GM12878 (cell line): ENCODE results near the gene ZNF771. TPM values are rescaled to one million over a fixed set of nuclear protein-coding genes. Genes with fewer than 3 reads are reported as not detected.

Experiments used
- ATAC-seq: fragments of 200-7000 bp; cut with Tn5 transposase; 3 replicates; pipeline ENCODE4 v1.9.1; 2020; ENCODE audit warnings: mild to moderate bottlenecking, moderate library complexity
- BruUV-seq: library from RNA; stranded (reverse); fragments of 400-500 nt; replicated peaks from 2 replicates; lab custom pipeline; 2021; lab: Mats Ljungman, UMichigan
- CTCF ChIA-PET: fragments of 300-600 bp; sonication (Branson Sonifier 250); formaldehyde crosslinking; extraction: SDS; loops from one replicate; lab custom pipeline; 2021; ENCODE audit warnings: inconsistent platforms; lab: Yijun Ruan, JAX
- POLR2A ChIA-PET: fragments of 350-600 bp; formaldehyde crosslinking; extraction: SDS; loops from one replicate; lab custom pipeline; 2021; ENCODE audit warnings: inconsistent platforms; lab: Charles Lee
- RAD21 ChIA-PET: fragments of 300-600 bp; sonication (Branson Sonifier 250); formaldehyde crosslinking; loops from one replicate; lab custom pipeline; 2023; ENCODE audit warnings: antibody characterized with exemption; ENCODE audit not compliant: unreplicated experiment; lab: Charles Lee
- SMC1A ChIA-PET: fragments of 300-600 bp; sonication (Branson Sonifier 250); formaldehyde crosslinking; loops from one replicate; lab custom pipeline; 2023; ENCODE audit not compliant: unreplicated experiment, uncharacterized antibody; lab: Charles Lee
- DNase-seq: peaks from one replicate; pipeline ENCODE4 v3.0.0-alpha.2; 2011; ENCODE audit warnings: low read depth, low spot score
- FAIRE-seq: peaks from 3 replicates; lab custom pipeline; 2011; peaks lifted over from hg19 to GRCh38; lab: Jason Lieb, UNC
- H2AFZ ChIP-seq: 2 replicates; pipeline ENCODE4 v1.6.0; 2011; ENCODE audit warnings: low read depth, low read length, control low read depth; ENCODE audit not compliant: control insufficient read depth
- H3K27ac ChIP-seq: 2 replicates; pipeline ENCODE4 v1.5.1; 2011; ENCODE audit warnings: control low read depth; ENCODE audit not compliant: control insufficient read depth, insufficient read depth
- H3K27me3 ChIP-seq, 2 experiments: replicated peaks in 1 of 2; 2 replicates each; pipeline versions ENCODE4 v1.6.0 to v1.6.1; 2011; ENCODE audit warnings: low read length in 1 of 2; ENCODE audit not compliant: control insufficient read depth in 2 of 2, insufficient read depth in 2 of 2
- H3K36me3 ChIP-seq, 2 experiments: 2 replicates each; pipeline ENCODE4 v1.5.1; 2011; ENCODE audit warnings: low read length in 1 of 2; ENCODE audit not compliant: control insufficient read depth in 2 of 2, insufficient read depth in 2 of 2
- H3K4me1 ChIP-seq: 2 replicates; pipeline ENCODE4 v1.6.1; 2011; ENCODE audit warnings: mild to moderate bottlenecking, low read length, moderate library complexity, mixed read lengths; ENCODE audit not compliant: control insufficient read depth, insufficient read depth
- H3K4me2 ChIP-seq: 2 replicates; pipeline ENCODE4 v1.6.0; 2011; ENCODE audit warnings: control low read depth; ENCODE audit not compliant: control insufficient read depth, insufficient read depth
- H3K4me3 ChIP-seq: fragments of 200-600 bp; sonication (generic); 2 replicates; pipeline ENCODE4 v1.5.1; 2016
- H3K79me2 ChIP-seq: 2 replicates; pipeline ENCODE4 v1.6.0; 2011; ENCODE audit warnings: low read length; ENCODE audit not compliant: control insufficient read depth, insufficient read depth
- H3K9ac ChIP-seq: 2 replicates; pipeline ENCODE4 v1.8.0; 2011; ENCODE audit warnings: low read length, control low read depth, mixed read lengths; ENCODE audit not compliant: control insufficient read depth, insufficient read depth
- H3K9me3 ChIP-seq: replicated peaks from 3 replicates; pipeline ENCODE4 v1.5.1; 2011; ENCODE audit warnings: mild to moderate bottlenecking, low read length; ENCODE audit not compliant: control insufficient read depth, insufficient read depth
- H4K20me1 ChIP-seq: 2 replicates; pipeline ENCODE4 v1.6.0; 2011; ENCODE audit not compliant: control insufficient read depth, insufficient read depth
- CBX5 ChIP-seq: sonication (generic); IDR thresholded peaks from 2 replicates; pipeline ENCODE4 v1.6.1; 2016; ENCODE audit warnings: low read depth, moderate library complexity, mild to moderate bottlenecking, inconsistent platforms
- FOXM1 ChIP-seq: IDR thresholded peaks from 2 replicates; pipeline ENCODE4 v1.6.1; 2012; ENCODE audit warnings: low read depth, mild to moderate bottlenecking, inconsistent platforms, low read length, moderate library complexity
- HDGF ChIP-seq: fragments of 450-650 bp; IDR thresholded peaks from 2 replicates; pipeline ENCODE4 v1.6.1; 2016; ENCODE audit warnings: antibody characterized with exemption
- NR2C1 ChIP-seq: fragments of 450-650 bp; IDR thresholded peaks from 2 replicates; pipeline ENCODE4 v1.6.1; 2017; ENCODE audit warnings: antibody characterized with exemption, mild to moderate bottlenecking, moderate library complexity
- ZNF24 ChIP-seq: fragments of 450-650 bp; IDR thresholded peaks from 2 replicates; pipeline ENCODE4 v1.6.1; 2017; ENCODE audit warnings: antibody characterized with exemption, mild to moderate bottlenecking
- ZNF384 ChIP-seq: IDR thresholded peaks from 2 replicates; pipeline ENCODE4 v1.6.1; 2012; ENCODE audit warnings: low read depth, mild to moderate bottlenecking, low read length, improper control_type of control experiment, borderline replicate concordance
- ZZZ3 ChIP-seq: IDR thresholded peaks from 2 replicates; pipeline ENCODE4 v1.6.1; 2011; ENCODE audit warnings: low read depth; ENCODE audit not compliant: control insufficient read depth, insufficient read length
- WGBS: methylation state at CpG from one replicate; pipeline ENCODE4 v1.1.6; 2016; ENCODE audit warnings: low lambda C conversion rate; ENCODE audit not compliant: insufficient replicate concordance, insufficient coverage; ENCODE audit errors: missing lambda C conversion rate; 5-methylcytosine and 5-hydroxymethylcytosine counted together
- in situ Hi-C: fragments of 300-500 bp; cut with MboI; formaldehyde crosslinking; loops from 9 replicates; pipeline ENCODE4 v1.14.3; 2018; ENCODE audit warnings: mixed read lengths
- intact Hi-C: fragments of 100-400 bp; cut with micrococcal nuclease; formaldehyde crosslinking; loops from one replicate; pipeline ENCODE4 v1.14.2; 2022; ENCODE audit not compliant: unreplicated experiment
- polyA plus RNA-seq, 11 experiments: library from polyadenylated mRNA; depleted of rRNA in 4 of 11; unstranded in 6 of 11; stranded (reverse) in 5 of 11; fragments of >200 nt; fragmentation: Nextera tagmentation in 4 of 11; fragmentation: Illumina TruSeq in 1 of 11; extraction: Ambion mirVana in 4 of 11; extraction: Trizol in 1 of 11; gene quantifications; 1 replicate in 1 of 11; 2 replicates in 10 of 11; pipeline versions ENCODE4 v1.2.1 to v1.2.3, GENCODE V29; 2011 to 2016; ENCODE audit warnings: inconsistent platforms in 2 of 11, missing spikeins in 2 of 11, low read depth in 1 of 11
- total RNA-seq, 4 experiments: library from RNA; depleted of rRNA in 3 of 4; stranded (reverse); fragments of >200 nt in 3 of 4; fragmentation: Illumina TruSeq in 1 of 4; extraction: Trizol in 1 of 4; gene quantifications; 2 replicates each; pipeline versions ENCODE4 v1.2.1 to v1.2.3, GENCODE V29; 2013 to 2021
- TF ChIP-seq, protein P1 (sequence below): IDR thresholded peaks from 2 replicates; pipeline ENCODE4 v1.6.1; 2011; ENCODE audit warnings: low read depth, mild to moderate bottlenecking, low read length, moderate library complexity, borderline replicate concordance; ENCODE audit errors: extremely low read depth
- TF ChIP-seq, protein P2 (sequence below): fragments of 450-650 bp; IDR thresholded peaks from 2 replicates; pipeline ENCODE4 v1.6.1; 2016; ENCODE audit warnings: mild to moderate bottlenecking
- TF ChIP-seq, protein P3 (sequence below): fragments of 450-650 bp; IDR thresholded peaks from 2 replicates; pipeline ENCODE4 v1.6.1; 2017; ENCODE audit warnings: antibody characterized with exemption, mild to moderate bottlenecking, moderate library complexity

The ZNF771 gene
- total and polyA plus RNA-seq, 10 of the 15 experiments (the other 5 are each of a cell fraction or from before 2014, with no cell fraction given): 0.98 to 7.6 (median 3.7) TPM

DNA sequence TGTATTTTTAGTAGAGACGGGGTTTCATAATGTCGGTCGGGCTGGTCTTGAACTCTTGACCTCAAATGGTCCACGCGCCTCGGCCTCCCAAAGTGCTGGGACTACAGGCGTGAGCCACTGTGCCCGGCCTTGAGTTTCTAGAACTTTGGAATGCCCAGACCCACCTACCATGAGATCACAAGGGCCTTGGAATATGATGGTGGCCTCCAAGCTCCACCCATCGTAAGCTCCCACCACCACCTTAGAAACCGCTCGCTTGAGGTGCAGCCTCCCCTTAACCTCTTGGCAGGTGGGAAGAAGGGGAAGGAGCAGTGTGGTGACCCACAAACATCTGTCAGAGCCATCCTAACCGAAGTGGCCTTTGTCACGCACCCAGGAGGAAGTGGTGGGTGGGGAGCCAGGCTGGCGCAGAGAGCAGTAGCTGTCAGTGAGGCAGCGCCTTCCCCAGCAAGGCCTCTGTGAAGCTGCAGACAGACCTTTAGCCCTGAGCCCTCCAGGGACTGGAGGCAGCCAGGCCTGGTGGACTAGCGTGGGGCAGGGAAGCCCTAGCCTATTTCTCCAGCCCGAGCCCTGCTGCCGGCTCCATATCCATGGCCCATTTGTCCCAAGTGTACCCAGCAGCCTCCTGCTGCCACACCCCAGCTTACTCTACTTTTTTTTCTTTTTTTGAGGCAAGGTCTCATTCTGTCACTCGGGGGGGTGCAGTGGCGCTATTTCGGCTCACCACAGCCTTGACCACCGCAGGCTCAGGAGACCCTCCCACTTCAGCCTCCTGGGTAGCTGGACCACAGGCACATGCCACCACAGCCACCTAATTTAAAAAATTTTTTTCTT is 51.4 kb downstream of the ZNF771 start (continued):
- TF ChIP-seq, protein P1, sequence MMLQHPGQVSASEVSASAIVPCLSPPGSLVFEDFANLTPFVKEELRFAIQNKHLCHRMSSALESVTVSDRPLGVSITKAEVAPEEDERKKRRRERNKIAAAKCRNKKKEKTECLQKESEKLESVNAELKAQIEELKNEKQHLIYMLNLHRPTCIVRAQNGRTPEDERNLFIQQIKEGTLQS: no peak
- TF ChIP-seq ZZZ3: no peak
- TF ChIP-seq ZNF24: peak; percentile 54; the same call in 1 of the 2 replicates
- TF ChIP-seq, protein P2, sequence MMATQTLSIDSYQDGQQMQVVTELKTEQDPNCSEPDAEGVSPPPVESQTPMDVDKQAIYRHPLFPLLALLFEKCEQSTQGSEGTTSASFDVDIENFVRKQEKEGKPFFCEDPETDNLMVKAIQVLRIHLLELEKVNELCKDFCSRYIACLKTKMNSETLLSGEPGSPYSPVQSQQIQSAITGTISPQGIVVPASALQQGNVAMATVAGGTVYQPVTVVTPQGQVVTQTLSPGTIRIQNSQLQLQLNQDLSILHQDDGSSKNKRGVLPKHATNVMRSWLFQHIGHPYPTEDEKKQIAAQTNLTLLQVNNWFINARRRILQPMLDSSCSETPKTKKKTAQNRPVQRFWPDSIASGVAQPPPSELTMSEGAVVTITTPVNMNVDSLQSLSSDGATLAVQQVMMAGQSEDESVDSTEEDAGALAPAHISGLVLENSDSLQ: peak; percentile 80
- TF ChIP-seq HDGF: peak; percentile 87

DNA sequence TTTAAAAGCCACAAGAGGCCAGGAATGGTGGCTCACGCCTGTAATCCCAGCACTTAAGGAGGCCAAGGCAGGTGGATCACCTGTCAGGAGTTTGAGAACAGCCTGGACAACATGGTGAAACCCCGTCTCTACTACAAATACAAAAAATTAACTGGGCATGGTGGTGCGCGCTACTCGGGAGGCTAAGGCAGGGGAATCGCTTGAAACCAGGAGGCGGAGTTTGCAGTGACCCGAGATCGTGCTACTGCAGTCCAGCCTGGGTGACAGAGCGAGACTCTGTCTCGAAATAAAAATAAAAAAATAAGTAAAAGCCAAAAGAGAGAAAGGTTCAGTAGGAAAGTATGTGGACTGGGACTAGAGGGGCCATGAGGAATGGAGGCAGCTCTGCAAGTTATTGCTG is 52.0 kb downstream of the ZNF771 start:
- Histone ChIP-seq H3K79me2 (no peaks in the 10 kb centered on the region), H3K9ac (peak overlapping the region; percentile 77), H3K27ac (peak overlapping the region; percentile 89), H3K36me3 (no peaks in the 10 kb centered on the region), H4K20me1 (no peaks in the 10 kb centered on the region), H3K4me1 (peaks cover 47% of the 10 kb centered on the region), H2AFZ (no peak overlapping the region; the same call in 1 of the 2 replicates), H3K27me3 (no peaks in the 10 kb centered on the region), H3K4me3 (peak overlapping the region; percentile 9; the same call in 1 of the 2 replicates), H3K9me3 (no peaks in the 10 kb centered on the region), H3K4me2 (peak overlapping the region; percentile 46)
- DNase-seq (no peak), FAIRE-seq (peak; percentile 44), ATAC-seq (peak; percentile 62)
- POLR2A ChIA-PET: interaction anchor here (0.9 to 10.6 kb wide), 7 partner anchors 9 to 175 kb away, joined by 3 to 367 read pairs (median 31); partner anchors contain the start of genes ITGAL, SEPHS2 and ZNF747
- TF ChIP-seq, protein P3, sequence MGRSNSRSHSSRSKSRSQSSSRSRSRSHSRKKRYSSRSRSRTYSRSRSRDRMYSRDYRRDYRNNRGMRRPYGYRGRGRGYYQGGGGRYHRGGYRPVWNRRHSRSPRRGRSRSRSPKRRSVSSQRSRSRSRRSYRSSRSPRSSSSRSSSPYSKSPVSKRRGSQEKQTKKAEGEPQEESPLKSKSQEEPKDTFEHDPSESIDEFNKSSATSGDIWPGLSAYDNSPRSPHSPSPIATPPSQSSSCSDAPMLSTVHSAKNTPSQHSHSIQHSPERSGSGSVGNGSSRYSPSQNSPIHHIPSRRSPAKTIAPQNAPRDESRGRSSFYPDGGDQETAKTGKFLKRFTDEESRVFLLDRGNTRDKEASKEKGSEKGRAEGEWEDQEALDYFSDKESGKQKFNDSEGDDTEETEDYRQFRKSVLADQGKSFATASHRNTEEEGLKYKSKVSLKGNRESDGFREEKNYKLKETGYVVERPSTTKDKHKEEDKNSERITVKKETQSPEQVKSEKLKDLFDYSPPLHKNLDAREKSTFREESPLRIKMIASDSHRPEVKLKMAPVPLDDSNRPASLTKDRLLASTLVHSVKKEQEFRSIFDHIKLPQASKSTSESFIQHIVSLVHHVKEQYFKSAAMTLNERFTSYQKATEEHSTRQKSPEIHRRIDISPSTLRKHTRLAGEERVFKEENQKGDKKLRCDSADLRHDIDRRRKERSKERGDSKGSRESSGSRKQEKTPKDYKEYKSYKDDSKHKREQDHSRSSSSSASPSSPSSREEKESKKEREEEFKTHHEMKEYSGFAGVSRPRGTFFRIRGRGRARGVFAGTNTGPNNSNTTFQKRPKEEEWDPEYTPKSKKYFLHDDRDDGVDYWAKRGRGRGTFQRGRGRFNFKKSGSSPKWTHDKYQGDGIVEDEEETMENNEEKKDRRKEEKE: no peak
- TF ChIP-seq NR2C1 (0 out of 2 replicates have a peak, but pooled peaks have one; percentile 8), CBX5 (0 out of 2 replicates have a peak, but pooled peaks have one; percentile 12), ZZZ3 (no peak), ZNF384 (peak; percentile 23; the same call in 1 of the 2 replicates), FOXM1 (no peak)
- BruUV-seq: TSS peak; percentile 68
- CTCF ChIA-PET: interaction anchor here (1.2 to 7.8 kb wide), 5 partner anchors 12 to 139 kb away, joined by 4 to 125 read pairs (median 44); partner anchors contain the start of genes DCTPP1, ITGAL, SEPHS2 and ZNF747
- SMC1A ChIA-PET: interaction anchor here (1.3 to 19.4 kb wide), 7 partner anchors 9 to 76 kb away, joined by 4 to 431 read pairs (median 8); partner anchors contain the start of genes DCTPP1, ITGAL and SEPHS2
- RAD21 ChIA-PET: interaction anchor here (0.7 to 8.5 kb wide), 9 partner anchors 9 to 75 kb away, joined by 3 to 307 read pairs (median 4); partner anchors contain the start of genes DCTPP1, ITGAL and ZNF747
- intact Hi-C loops (loop anchor here (2.0 kb wide), 1 partner anchor 29 kb away; the partner anchor contains the start of gene DCTPP1), in situ Hi-C loops (loop anchor here (25.0 kb wide), 1 partner anchor 1428 kb away; no protein-coding TSS in a partner anchor)
- under 1% methylated on average over 11 of the region's 11 CpGs for WGBS
